ENCODE measurements around the gene PREB.
"Not testable (repeated sequence)": the region's sequence is repeated elsewhere in the genome, so short reads cannot be mapped to it uniquely, and the experiment has no call there.

Gene PREB

GRCh38 chr2:27125104-27125503, 9.3 kb downstream of the PREB start:
- DNase-seq = no peak

- DNase-seq = peak; percentile 65
Measured at GRCh38 chr2:27123302-27124150, 10.9 kb downstream of the PREB start, which contains the start of gene ABHD1. Gene ABHD1, plus strand, starts transcription at chr2:27123815. Its CDS starts 134 bp downstream, at chr2:27123949.

GRCh38 chr2:27122791-27123190, 11.6 kb downstream of the PREB start:
- DNase-seq = no peak

- no peak for DNase-seq
Measured at GRCh38 chr2:27121906-27122305, 12.5 kb downstream of the PREB start.

GRCh38 chr2:27119330-27119670, 15.1 kb downstream of the PREB start:
- not testable (repeated sequence) for DNase-seq

GRCh38 chr2:27118525-27119329, 15.7 kb downstream of the PREB start, which contains the start of gene CGREF1:
Gene CGREF1, minus strand, starts transcription at chr2:27119128. Its CDS starts 14,762 bp downstream, at chr2:27104366.
- peak; percentile 47 for DNase-seq

GRCh38 chr2:27117995-27118524, 16.4 kb downstream of the PREB start:
- peak; percentile 33 for DNase-seq

- no peak for DNase-seq
Measured at GRCh38 chr2:27115519-27115918, 18.9 kb downstream of the PREB start.

GRCh38 chr2:27111392-27112078, 22.9 kb downstream of the PREB start:
- not testable (repeated sequence) for DNase-seq

- not testable (repeated sequence) for DNase-seq
Measured at GRCh38 chr2:27110603-27111352, 23.7 kb downstream of the PREB start.

- no peak for DNase-seq
Measured at GRCh38 chr2:27109083-27109482, 25.4 kb downstream of the PREB start.

- no peak for DNase-seq
Measured at GRCh38 chr2:27108221-27108620, 26.2 kb downstream of the PREB start.

GRCh38 chr2:27105981-27106380, 28.5 kb downstream of the PREB start:
- DNase-seq = no peak

- no peak for DNase-seq
Measured at GRCh38 chr2:27102329-27102728, 32.1 kb downstream of the PREB start.

- DNase-seq = no peak
Measured at GRCh38 chr2:27100036-27100435, 34.4 kb downstream of the PREB start.

- DNase-seq = no peak
Measured at GRCh38 chr2:27099334-27099955, 35.0 kb downstream of the PREB start.

GRCh38 chr2:27097341-27097740, 37.1 kb downstream of the PREB start:
- DNase-seq = no peak

- no peak for DNase-seq
Measured at GRCh38 chr2:27096748-27097297, 37.6 kb downstream of the PREB start.

- DNase-seq = peak; percentile 97
Measured at GRCh38 chr2:27095745-27096651, 38.4 kb downstream of the PREB start.

- no peak for DNase-seq
Measured at GRCh38 chr2:27095427-27095744, 39.0 kb downstream of the PREB start.

All from NCI-H2171 treated with DMSO at 0.1 percent for 48 hours (cell line).